IMR-90 (cell line): ENCODE data around the gene CASZ1. TPM values are rescaled to one million over a fixed set of nuclear protein-coding genes. Genes with fewer than 3 reads are reported as not detected.

Experiments
- ATAC-seq: fragments of 200-7000 bp; cut with Tn5 transposase; 2 replicates; pipeline ENCODE4 v1.9.1; 2020; ENCODE audit warnings: low read depth, mild to moderate bottlenecking, moderate library complexity
- BruUV-seq: library from RNA; stranded (reverse); fragments of 400-500 nt; replicated peaks from 2 replicates; lab custom pipeline; 2021; lab: Mats Ljungman, UMichigan
- CTCF ChIA-PET: fragments of 300-600 bp; formaldehyde crosslinking; extraction: SDS; loops from one replicate; lab custom pipeline; 2021; ENCODE audit warnings: antibody characterized with exemption; lab: Yijun Ruan, JAX
- POLR2A ChIA-PET: fragments of 300-600 bp; sonication (Branson Sonifier 250); formaldehyde crosslinking; loops from one replicate; lab custom pipeline; 2022; ENCODE audit warnings: antibody characterized with exemption; ENCODE audit not compliant: unreplicated experiment; lab: Charles Lee
- DNase-seq: peaks from one replicate; pipeline ENCODE4 v3.0.0; 2013
- H2AFZ ChIP-seq: replicated peaks from 2 replicates; pipeline ENCODE3; 2013; ENCODE audit warnings: low read length, mild to moderate bottlenecking; ENCODE audit not compliant: poor library complexity
- H2AK5ac ChIP-seq: 2 replicates; pipeline ENCODE4 v1.6.1; 2013; ENCODE audit warnings: low read depth, low read length, inconsistent platforms
- H2AK9ac ChIP-seq: replicated peaks from 2 replicates; pipeline ENCODE3; 2013; ENCODE audit warnings: mild to moderate bottlenecking, low read depth, low read length, moderate library complexity; ENCODE audit not compliant: poor library complexity
- H2BK120ac ChIP-seq: 2 replicates; pipeline ENCODE4 v1.6.1; 2013; ENCODE audit warnings: low read depth, low read length, inconsistent platforms
- H2BK15ac ChIP-seq: 3 replicates; pipeline ENCODE4 v1.6.1; 2013; ENCODE audit warnings: low read depth, low read length, inconsistent platforms
- H2BK20ac ChIP-seq: 2 replicates; pipeline ENCODE4 v1.6.1; 2013; ENCODE audit warnings: low read depth, mild to moderate bottlenecking, inconsistent platforms, low read length, moderate library complexity
- H2BK5ac ChIP-seq: 2 replicates; pipeline ENCODE4 v1.6.1; 2013; ENCODE audit warnings: mild to moderate bottlenecking, low read depth, low read length, inconsistent platforms; ENCODE audit not compliant: poor library complexity, severe bottlenecking
- H3K14ac ChIP-seq: replicated peaks from 2 replicates; pipeline ENCODE4 v1.6.1; 2013; ENCODE audit warnings: low read depth, low read length, inconsistent platforms
- H3K18ac ChIP-seq: 2 replicates; pipeline ENCODE4 v1.6.1; 2013; ENCODE audit warnings: low read depth, low read length, control low read depth
- H3K23ac ChIP-seq: 2 replicates; pipeline ENCODE4 v1.6.1; 2013; ENCODE audit warnings: low read depth, low read length, inconsistent platforms
- H3K27ac ChIP-seq: 2 replicates; pipeline ENCODE4 v1.5.1; 2013; ENCODE audit warnings: mild to moderate bottlenecking, control low read depth, low read length; ENCODE audit not compliant: insufficient read depth
- H3K27me3 ChIP-seq: 2 replicates; pipeline ENCODE4 v1.6.1; 2013; ENCODE audit warnings: low read length; ENCODE audit not compliant: control insufficient read depth, insufficient read depth
- H3K36me3 ChIP-seq: 2 replicates; pipeline ENCODE4 v1.6.1; 2013; ENCODE audit warnings: low read length, mixed read lengths; ENCODE audit not compliant: control insufficient read depth, insufficient read depth
- H3K4ac ChIP-seq: 2 replicates; pipeline ENCODE4 v1.6.1; 2013; ENCODE audit warnings: low read depth, low read length, inconsistent platforms
- H3K4me1 ChIP-seq: 2 replicates; pipeline ENCODE4 v1.6.1; 2013; ENCODE audit warnings: low read length, mixed read lengths; ENCODE audit not compliant: control insufficient read depth, insufficient read depth
- H3K4me2 ChIP-seq: 2 replicates; pipeline ENCODE4 v1.6.1; 2013; ENCODE audit warnings: low read depth, mild to moderate bottlenecking, control low read depth, low read length, moderate library complexity
- H3K4me3 ChIP-seq: 2 replicates; pipeline ENCODE4 v1.5.1; 2013; ENCODE audit warnings: low read depth, mild to moderate bottlenecking, control low read depth, low read length, moderate library complexity; ENCODE audit not compliant: insufficient read depth
- H3K56ac ChIP-seq: 2 replicates; pipeline ENCODE4 v1.6.1; 2013; ENCODE audit warnings: low read length, inconsistent platforms; ENCODE audit not compliant: insufficient read depth; ENCODE audit errors: extremely low read depth
- H3K79me1 ChIP-seq, 2 experiments: 2 replicates each; pipeline ENCODE4 v1.6.1; 2013; ENCODE audit warnings: low read length in 2 of 2, inconsistent platforms in 1 of 2, low read depth in 1 of 2
- H3K9ac ChIP-seq: 2 replicates; pipeline ENCODE4 v1.6.1; 2013; ENCODE audit warnings: low read depth, low read length, control low read depth
- H3K9me1 ChIP-seq: 2 replicates; pipeline ENCODE4 v1.6.1; 2013; ENCODE audit warnings: low read length, inconsistent platforms; ENCODE audit not compliant: insufficient read depth
- H3K9me3 ChIP-seq: 2 replicates; pipeline ENCODE4 v1.6.1; 2013; ENCODE audit warnings: low read length; ENCODE audit not compliant: control insufficient read depth, insufficient read depth
- H4K20me1 ChIP-seq: 2 replicates; pipeline ENCODE4 v1.6.1; 2013; ENCODE audit warnings: low read length, inconsistent platforms; ENCODE audit not compliant: insufficient read depth
- H4K5ac ChIP-seq: 2 replicates; pipeline ENCODE4 v1.6.1; 2013; ENCODE audit warnings: mild to moderate bottlenecking, low read depth, low read length, control low read depth
- H4K8ac ChIP-seq, 2 experiments: 2 replicates each; pipeline ENCODE4 v1.6.1; 2013; ENCODE audit warnings: low read depth in 2 of 2, low read length in 2 of 2, control low read depth in 1 of 2, inconsistent platforms in 1 of 2
- H4K91ac ChIP-seq: 2 replicates; pipeline ENCODE4 v1.6.1; 2013; ENCODE audit warnings: low read depth, low read length, inconsistent platforms; ENCODE audit not compliant: insufficient read depth
- BHLHE40 ChIP-seq: fragments of 150-350 bp; IDR thresholded peaks from 2 replicates; pipeline ENCODE4 v1.6.1; 2016; ENCODE audit warnings: mild to moderate bottlenecking, low read depth, low read length
- CEBPB ChIP-seq: IDR thresholded peaks from 2 replicates; pipeline ENCODE4 v1.6.1; 2012; ENCODE audit warnings: low read depth, low read length, improper control_type of control experiment
- FOS ChIP-seq: fragments of 150-350 bp; IDR thresholded peaks from 2 replicates; pipeline ENCODE4 v1.6.1; 2016; ENCODE audit warnings: low read depth, low read length
- MAZ ChIP-seq: IDR thresholded peaks from 2 replicates; pipeline ENCODE4 v1.6.1; 2012; ENCODE audit warnings: low read depth, mild to moderate bottlenecking, low read length, improper control_type of control experiment, moderate library complexity, borderline replicate concordance
- RAD21 ChIP-seq: IDR thresholded peaks from 2 replicates; pipeline ENCODE4 v1.6.1; 2012; ENCODE audit warnings: low read length, improper control_type of control experiment
- RCOR1 ChIP-seq: IDR thresholded peaks from 2 replicates; pipeline ENCODE4 v1.6.1; 2012; ENCODE audit warnings: mild to moderate bottlenecking, low read length, improper control_type of control experiment; ENCODE audit not compliant: insufficient replicate concordance
- SMC3 ChIP-seq: fragments of 150-350 bp; IDR thresholded peaks from 2 replicates; pipeline ENCODE4 v1.6.1; 2016; ENCODE audit warnings: low read depth, mild to moderate bottlenecking, antibody characterized with exemption, low read length, moderate library complexity
- WGBS, 2 experiments: methylation state at CpG; one replicate each; pipeline versions ENCODE4 v1.1.5 to v1.1.7; 2013; ENCODE audit warnings: missing lambda C conversion rate in 2 of 2; ENCODE audit not compliant: insufficient read length in 1 of 2; ENCODE audit errors: extremely low coverage in 2 of 2; 5-methylcytosine and 5-hydroxymethylcytosine counted together
- dilution Hi-C: fragments of 300-500 bp; cut with HindIII; formaldehyde crosslinking; loops from one replicate; pipeline ENCODE4 v1.14.3; 2018; ENCODE audit warnings: low sequenced_read_pairs; ENCODE audit not compliant: unreplicated experiment
- in situ Hi-C: fragments of 300-500 bp; cut with MboI; formaldehyde crosslinking; loops from 3 replicates; pipeline ENCODE4 v1.14.3; 2019; ENCODE audit warnings: low sequenced_read_pairs, inconsistent platforms, mixed read lengths
- intact Hi-C: fragments of 100-400 bp; cut with micrococcal nuclease; formaldehyde crosslinking; loops from 2 replicates; pipeline ENCODE4 v1.10.0; 2022
- polyA plus RNA-seq, 3 experiments: library from polyadenylated mRNA; depleted of rRNA; stranded (reverse); fragments of >200 nt; gene quantifications; 2 replicates each; pipeline ENCODE4 v1.2.3, GENCODE V29; 2012; ENCODE audit warnings: low replicate concordance in 1 of 3
- total RNA-seq: library from RNA; depleted of rRNA; stranded (reverse); fragments of >200 nt; gene quantifications from 2 replicates; pipeline ENCODE4 v1.2.3, GENCODE V29; 2012

Gene CASZ1
- total and polyA plus RNA-seq, 2 of the 4 experiments (the other 2 are of a cell fraction) = 0.18 to 0.24 TPM

DNA sequence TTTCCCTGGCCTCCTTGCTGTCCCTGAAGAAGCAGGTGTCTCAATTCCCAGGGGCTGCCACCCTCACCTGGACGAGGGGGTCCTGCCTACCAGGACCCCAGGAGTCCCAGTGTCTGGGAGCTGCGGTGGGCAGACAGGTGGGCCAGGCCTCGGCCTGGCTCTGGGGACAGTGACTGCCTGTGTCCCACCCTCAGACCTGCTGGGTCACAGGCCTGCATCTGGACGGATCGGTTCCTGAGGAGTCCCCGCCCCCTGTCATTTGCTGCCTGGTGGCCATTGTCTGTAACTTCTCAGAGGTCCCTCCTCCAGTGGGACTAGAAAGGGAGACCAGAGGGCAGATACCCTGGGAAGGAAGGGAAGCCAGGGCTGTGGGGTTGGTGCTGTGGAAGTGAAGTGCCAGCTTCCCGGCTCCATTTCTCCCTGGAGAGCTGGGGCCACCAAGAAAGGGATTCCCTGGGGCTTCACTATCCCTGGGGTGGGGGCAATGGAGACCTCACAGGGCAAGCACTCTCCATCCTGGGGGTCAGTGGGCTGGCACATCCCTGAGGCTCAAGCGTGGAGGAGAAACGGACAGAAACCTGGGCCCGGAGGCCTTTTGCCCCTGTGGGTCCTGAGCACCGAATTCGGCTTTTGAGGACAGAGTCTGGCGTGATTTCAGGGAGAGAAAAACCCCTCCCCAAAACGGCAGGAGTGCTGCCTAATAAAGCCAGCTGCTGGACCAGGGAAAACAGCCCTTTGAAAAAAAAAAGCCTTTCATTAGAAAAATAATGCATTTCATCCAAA lies 164.4 kb downstream of the CASZ1 start (continued):
- TF ChIP-seq BHLHE40 (no peak), FOS (no peak)

DNA sequence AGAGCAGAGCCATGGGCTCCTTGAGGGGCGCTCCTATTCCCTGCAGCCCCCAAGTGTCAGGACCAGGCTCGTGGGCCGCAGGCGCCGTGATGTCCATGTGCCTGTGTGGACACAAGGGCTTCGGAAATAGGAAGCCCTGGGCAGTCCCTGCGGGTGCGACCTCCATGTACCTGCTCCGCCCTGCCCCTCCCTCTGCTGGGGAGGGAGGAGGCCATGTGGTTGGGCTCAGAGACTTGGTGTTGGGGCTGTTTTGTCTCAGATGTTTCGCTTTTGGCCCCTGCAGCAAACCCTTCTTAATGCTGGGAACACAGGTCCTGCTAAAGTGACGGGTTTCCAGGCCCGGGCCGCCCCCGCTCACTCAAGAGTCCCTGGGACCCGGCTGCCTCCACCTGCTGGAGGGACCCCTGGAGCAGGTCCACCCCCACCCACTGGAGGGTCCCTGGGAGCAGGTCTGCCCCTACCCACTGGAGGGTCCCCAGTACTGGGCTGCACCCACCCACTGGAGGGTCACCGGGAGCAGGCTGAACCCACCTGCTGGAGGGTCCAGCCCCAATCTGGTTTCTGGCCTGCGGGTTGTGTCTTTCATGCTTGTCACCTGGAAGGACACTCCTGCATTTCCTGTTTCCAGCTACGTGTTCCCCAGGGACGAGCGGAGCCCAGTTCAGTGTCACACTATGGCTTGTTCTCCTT lies 165.2 kb downstream of the CASZ1 start:
- TF ChIP-seq BHLHE40 (no peak), RCOR1 (no peak), RAD21 (no peak), MAZ (no peak), CEBPB (no peak), SMC3 (no peak)
- H4K8ac ChIP-seq = no peak overlapping the region
- H2BK120ac ChIP-seq = no peak overlapping the region
- peaks cover 10% of the 10 kb centered on the region; the same call in 1 of the 2 replicates for H3K36me3 ChIP-seq
- H3K4me3 ChIP-seq = no peak overlapping the region
- intact Hi-C loops = no loop called here
- H3K9me1 ChIP-seq = peaks cover 2% of the 10 kb centered on the region; the same call in 1 of the 2 replicates
- H4K20me1 ChIP-seq = no peaks in the 10 kb centered on the region
- dilution Hi-C loops = no loop called here
- H3K56ac ChIP-seq = no peak overlapping the region
- no peak for ATAC-seq
- H3K4me2 ChIP-seq = no peak overlapping the region
- ChIA-PET CTCF (no interaction called here), POLR2A (no interaction called here)
- no peak overlapping the region for H3K27ac ChIP-seq
- H3K4me1 ChIP-seq = peaks cover 9% of the 10 kb centered on the region
- H2AFZ ChIP-seq = no peak overlapping the region
- H2BK15ac ChIP-seq = no peak overlapping the region
- no peak overlapping the region for H2BK5ac ChIP-seq
- in situ Hi-C loops = no loop called here
- no peaks in the 10 kb centered on the region for H3K27me3 ChIP-seq
- DNase-seq = no peak
- H3K4ac ChIP-seq = no peak overlapping the region
- H3K14ac ChIP-seq = no peak overlapping the region
- BruUV-seq = no TSS peak
- no peak overlapping the region for H3K18ac ChIP-seq
- H4K5ac ChIP-seq = no peak overlapping the region
- no peak overlapping the region for H2AK5ac ChIP-seq
- 96% methylated on average over 5 of the region's 20 CpGs; no CpG with 5 or more reads in 1 of the 2 experiments for WGBS, 2 experiments
- H3K9ac ChIP-seq = no peak overlapping the region
- no peaks in the 10 kb centered on the region for H3K79me1 ChIP-seq
- H2AK9ac ChIP-seq = no peak overlapping the region
- H3K23ac ChIP-seq = no peak overlapping the region
- no peaks in the 10 kb centered on the region for H3K9me3 ChIP-seq
- H2BK20ac ChIP-seq = no peak overlapping the region
- no peak overlapping the region for H4K91ac ChIP-seq
